ENCODE results near the gene SINHCAF.
"Not testable (repeated sequence)": the region's sequence is repeated elsewhere in the genome, so short reads cannot be mapped to it uniquely, and the experiment has no call there.

The SINHCAF gene

DNA sequence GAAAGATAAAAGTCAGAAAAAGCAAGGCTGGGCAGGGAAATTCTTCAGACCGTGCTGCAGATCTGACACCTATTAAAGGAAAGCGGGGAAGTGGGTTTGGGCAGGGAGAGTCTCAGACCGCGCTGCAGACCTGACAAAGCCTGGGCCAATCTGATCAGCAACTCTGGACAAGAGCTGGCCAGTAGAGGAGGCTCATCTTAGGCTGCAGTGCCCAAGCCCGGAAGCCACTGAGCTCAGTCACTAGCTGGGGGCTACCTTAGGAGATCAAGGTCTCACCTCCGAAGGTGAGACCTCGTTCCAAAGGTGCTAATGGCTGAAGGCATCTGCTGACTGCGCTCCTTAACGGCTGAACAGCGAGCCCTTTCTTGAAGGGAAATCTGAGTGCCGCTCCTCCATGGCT is 60.2 kb downstream of the SINHCAF start:
- no peak for DNase-seq (ENCODE audit: low read depth in 2 of 2)

DNA sequence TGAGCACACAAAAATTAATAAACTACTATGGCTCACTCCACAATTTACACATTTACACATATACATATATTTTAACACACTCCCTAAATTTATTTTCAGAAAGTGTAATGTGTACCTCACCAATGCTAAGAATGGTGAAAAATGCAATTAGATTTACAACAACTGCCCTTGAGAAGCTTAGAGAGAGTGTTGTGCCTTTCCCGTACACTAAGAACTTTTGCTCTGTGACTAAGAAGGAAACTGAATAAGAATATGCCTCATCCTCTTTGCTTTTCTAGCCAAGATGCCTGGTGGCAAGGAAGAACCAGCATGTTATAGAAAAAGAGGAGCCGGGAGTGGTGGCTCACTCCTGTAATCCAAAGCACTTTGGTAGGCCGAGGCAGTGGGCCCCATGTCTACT is 62.3 kb downstream of the SINHCAF start:
- DNase-seq (ENCODE audit: low read depth in 2 of 2) = no peak

DNA sequence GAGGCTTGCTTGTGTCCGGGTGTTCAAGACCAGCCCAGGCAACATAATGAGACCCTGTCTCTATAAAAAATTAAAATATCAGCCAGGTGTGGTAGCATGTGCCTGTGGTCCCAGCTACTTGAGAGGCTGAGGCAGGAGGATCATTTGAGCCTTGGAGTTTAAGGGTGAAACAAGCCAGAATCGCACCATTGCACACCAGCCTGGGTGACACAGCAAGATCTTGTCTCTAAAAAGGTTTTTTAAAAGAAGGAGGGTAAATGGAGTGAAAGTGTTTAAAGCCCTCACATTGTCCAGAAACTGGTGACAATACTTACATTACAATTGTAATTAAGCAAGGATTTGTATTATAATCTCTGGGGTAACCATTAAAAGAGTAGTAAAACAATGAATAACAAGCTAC is 64.2 kb downstream of the SINHCAF start:
- no peak for DNase-seq (ENCODE audit: low read depth in 2 of 2)

DNA sequence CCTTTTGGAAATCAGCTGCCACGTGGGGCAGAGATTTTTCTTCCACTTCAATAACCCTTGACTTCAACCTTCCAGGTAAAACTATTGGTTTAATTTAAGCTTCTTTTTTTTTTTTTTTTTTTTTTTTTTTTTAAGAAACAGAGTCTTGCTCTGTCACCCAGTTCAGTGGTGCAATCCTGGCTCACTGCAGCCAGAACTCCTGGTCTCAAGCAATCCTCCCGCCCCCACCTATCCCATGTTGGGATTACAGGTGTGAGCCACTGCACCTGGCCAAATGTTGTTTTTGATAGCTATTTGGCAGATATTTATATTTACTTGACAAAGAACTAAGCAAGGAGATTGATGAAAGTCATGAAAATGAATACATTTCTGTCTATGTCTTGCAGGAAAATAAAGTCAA is 65.1 kb downstream of the SINHCAF start:
- no peak for DNase-seq (ENCODE audit: low read depth in 2 of 2)

DNA sequence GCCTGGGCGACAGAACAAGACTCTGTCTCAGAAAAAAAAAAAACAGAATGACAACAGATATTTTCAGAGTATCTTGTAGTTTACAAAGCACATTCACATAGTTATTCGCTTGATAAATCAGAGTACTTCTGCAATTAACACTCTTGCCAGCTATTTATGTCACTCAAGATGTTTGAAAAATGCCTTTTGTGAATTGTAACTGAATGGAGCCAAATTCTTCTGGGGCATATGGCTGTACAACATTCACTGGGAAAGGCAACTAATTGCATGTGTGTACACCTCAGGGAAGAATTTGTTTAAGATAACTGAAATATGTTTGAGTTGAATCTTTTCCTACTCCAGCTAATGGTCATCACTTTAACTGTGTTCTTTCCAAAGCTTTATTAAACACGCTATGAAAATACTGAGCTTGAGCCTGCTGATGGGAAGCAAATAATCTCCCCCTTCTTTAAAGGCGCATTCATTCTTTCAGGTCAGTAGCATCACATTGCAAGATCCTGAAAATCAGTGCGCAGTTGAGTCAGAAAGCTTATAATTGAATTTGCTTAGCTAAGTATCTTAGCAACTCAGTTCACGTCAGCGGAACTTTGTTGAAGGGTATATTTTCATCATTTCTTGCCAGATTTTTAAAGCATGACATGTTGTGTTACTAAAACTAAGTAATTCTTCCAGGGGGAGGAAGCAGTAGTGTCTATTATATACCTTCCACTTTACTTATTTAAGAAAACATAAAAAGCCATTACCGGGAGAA is 66.6 kb downstream of the SINHCAF start:
- no peak for DNase-seq (ENCODE audit: low read depth in 2 of 2)

DNA sequence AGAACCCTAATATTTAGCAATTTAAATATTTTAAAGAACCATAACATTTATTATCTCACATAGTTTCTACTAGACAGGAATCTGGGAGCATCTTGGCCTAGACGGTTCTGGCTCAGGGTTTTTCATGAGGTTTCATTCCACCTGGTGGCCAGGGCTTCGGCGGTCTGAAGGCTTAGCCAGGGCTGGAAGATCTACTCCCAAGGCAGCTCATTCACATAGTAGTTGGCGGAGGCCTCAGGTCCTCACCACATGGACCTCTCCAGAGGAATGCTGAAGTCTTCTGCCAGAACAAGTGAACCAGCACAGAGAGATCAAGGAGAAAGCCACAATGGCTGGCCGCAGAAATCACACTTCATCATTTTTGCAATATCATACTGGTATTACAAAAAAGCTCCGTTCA is 68.2 kb downstream of the SINHCAF start:
- no peak for DNase-seq (ENCODE audit: low read depth in 2 of 2)

DNA sequence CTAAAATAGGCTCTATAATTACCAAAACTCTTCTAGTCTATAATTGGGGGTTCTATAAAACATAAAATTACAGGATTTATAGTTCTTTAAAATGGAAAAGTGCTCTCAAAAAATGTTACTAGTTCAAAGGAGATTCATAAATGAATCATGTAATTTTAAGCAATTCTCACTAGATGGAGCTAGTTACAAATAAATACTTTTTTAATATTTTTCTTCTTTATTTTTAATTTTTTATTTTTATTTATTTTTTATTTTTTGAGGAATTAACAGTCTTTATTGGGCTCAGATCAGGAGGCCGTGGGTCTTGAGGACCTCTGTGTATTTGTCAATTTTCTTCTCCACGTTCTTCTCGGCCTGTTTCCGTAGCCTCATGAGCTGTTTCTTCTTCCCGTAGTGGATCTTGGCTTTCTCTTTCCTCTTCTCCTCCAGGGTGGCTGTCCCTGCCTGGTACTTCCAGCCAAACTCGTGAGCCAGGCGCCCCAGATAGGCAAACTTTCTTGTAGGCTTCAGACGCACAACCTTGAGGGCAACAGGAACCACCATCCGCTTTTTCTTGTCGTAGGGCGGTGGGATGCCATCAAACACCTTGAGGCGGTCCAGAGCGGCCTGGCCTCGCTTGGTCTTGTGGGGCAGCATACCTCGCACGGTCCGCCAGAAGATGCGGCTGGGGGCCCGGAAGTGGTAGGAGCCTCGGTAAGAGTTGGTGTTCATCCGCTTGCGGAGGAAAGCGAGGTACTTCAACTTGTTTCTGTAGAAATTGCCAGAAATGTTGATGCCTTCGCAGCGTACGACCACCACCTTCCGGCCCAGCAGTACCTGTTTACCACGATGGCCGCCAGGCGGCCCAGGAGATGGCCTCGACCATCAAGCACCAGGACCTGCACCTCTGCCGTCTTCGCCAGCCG is 74.0 kb downstream of the SINHCAF start:
- DNase-seq (ENCODE audit: low read depth in 2 of 2) = not testable (repeated sequence)

DNA sequence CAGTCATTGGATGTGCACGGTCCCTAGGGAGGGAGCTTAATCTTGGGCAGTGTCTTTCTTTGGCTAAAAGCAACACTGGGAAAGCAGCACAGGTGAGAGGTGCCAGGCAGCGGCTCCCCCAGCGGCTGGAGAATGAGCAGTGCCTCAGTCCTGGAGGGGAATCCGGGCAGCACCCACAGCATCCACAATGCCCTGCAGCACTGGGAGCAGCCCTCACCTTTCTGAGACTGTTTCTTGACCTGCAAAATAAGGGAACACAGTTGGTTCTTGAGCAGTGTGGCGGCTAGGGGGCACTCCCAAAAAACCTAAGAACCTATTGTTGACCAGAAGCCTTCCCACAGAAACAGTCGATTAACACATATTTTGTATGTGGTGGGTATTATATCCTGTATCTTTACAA is 75.8 kb downstream of the SINHCAF start:
- no peak for DNase-seq (ENCODE audit: low read depth in 2 of 2)

DNA sequence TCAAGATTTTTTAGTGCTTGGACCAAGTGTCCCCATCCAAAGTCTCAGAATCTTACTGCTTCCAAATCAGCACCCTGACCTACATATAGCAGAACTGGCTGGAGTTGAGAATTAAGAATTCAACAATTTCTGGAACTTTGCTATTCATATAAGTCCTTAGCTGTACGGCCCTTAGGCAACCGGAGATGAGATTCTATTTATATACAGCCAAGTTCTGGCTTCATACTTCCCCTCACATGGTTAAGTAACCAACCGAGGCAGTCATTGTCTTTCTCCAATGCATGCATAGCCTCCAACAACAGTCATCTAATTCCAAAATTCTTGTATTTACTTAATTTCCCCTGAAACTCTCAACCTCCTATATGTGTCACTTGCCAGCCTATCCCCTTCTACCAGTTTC is 76.6 kb downstream of the SINHCAF start:
- no peak for DNase-seq (ENCODE audit: low read depth in 2 of 2)

DNA sequence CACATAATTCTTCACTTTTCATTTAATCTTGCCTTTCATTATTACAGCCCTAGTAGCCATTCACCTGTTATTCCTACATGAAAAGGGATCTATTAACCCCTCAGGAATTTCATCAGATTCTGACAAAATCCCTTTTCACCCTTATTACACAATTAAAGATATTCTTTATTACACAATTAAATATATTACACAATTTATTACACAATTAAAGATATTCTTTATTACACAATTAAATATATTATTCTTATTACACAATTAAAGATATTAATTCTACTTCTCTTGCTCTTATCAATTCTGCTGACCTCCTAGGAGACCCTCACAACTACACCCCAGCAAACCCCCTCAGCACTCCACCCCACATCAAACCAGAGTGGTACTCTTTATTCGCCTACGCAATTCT is 77.1 kb downstream of the SINHCAF start:
- DNase-seq (ENCODE audit: low read depth in 2 of 2) = no peak

DNA sequence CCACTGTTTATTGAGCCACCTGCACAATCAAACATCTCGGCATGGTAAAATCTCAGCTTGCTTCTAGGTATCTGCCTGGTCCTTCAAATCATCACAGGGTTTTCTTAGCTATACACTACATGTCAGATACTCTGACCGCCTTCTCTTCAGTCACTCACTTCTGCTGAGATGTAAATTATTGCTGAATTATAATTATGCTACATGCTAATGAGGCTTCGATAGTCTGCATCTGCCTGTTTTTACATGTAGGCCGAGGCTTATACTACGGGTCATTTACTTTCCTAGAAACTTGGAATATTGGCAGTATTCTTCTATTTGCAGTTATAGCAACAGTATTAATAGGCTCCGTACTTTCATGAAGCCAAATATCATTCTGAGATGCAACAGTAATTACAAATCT is 77.6 kb downstream of the SINHCAF start:
- no peak for DNase-seq (ENCODE audit: low read depth in 2 of 2)

DNA sequence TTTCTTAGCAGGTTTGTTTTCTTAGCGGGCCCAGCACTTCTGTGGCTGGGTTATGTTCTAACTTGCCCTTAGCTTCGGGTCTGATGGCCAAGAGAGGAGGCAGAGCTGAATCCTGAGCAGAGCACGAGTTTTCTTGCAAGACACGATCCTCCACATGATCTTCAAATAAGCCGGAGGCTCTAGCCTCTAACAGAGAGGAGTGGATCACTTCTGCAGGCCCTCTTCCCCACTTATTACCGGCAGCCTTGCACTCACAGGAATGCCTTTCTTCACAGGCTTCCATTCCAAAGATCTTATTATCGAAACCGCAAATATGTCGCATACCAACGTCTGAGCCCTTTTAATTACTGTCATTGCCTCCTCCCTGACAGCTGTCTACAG is 79.5 kb downstream of the SINHCAF start:
- DNase-seq (ENCODE audit: low read depth in 2 of 2) = no peak

DNA sequence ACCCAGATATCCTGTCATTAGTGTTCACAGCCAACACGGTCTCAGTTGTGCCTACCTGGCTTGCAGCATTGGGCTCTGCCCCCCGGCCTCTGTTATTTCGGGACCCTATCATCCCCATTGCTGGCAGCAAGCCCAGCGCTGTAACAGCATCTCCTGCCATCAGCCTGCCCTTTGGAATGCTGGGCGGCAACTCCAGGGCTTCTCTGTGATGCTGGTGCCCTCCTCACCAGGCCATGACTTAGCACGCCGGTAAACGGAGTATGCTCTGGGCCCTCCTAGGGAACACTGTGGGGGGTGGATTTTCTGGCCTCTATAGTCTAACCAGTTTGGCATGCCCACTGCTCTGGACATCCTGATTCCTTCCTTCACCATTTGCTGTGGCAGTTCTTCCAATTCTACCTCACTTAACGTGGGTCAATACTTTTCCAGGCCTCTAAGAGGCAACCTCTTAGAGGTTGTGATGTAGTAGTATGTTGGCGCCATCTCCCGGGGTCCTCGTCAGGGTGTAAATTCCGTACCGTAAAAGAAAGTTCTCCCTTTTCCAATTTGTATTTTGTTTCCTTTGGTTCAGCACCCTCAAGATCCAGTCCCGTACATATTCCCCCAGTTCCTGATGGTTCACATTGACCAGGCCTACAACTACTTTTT is 80.0 kb downstream of the SINHCAF start:
- DNase-seq (ENCODE audit: low read depth in 2 of 2) = no peak

DNA sequence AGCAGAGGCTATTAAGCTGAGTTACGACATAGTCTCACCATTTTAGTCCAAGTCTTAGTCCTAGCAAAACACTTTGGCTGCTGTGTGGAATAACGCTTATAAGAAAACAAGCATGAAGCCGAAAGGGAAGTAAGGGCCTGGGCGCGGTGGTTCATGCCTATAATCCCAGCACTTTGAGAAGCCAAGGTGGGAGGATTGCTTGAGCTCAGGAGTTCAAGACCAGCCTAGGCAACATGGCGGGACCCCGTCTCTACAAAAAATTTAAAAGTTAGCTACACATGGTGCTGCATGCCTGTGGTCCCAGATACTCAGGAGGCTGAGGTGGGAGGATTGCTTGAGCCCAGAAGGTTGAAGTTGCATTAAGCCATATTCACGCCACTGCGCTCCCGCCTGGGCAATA is 83.5 kb downstream of the SINHCAF start:
- not testable (repeated sequence) for DNase-seq (ENCODE audit: low read depth in 2 of 2)

DNA sequence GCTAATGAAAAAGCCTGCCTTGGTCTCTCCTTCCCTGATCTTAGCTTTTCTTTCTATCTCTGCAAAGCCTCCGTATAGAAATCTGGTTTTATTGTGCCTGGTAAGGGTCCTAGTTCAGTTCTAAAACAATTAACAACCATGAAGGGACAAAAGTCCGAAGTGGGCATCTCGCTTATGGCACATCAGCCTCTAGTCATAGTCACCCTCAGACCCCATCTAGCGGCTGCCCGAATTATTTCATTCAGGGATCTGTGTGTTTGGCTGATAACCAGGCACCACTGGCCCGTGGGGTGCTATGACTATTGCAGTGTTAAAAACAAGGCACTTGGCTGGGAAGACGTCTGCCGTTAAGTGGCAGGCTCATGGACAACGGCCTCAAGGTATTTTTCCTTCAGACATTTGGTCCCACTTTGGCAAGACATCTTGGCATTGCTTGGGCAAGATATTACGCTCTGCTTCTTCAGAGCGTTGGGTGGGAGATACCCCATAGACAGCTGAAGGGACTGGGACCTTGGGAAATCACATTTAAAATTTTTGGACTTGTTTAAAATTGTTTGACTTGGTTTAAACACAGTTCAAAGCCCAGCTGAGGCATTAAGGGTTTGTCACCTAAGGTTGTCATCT is 87.1 kb downstream of the SINHCAF start:
- peak; percentile 8 to 23 for DNase-seq (ENCODE audit: low read depth in 2 of 2)

DNA sequence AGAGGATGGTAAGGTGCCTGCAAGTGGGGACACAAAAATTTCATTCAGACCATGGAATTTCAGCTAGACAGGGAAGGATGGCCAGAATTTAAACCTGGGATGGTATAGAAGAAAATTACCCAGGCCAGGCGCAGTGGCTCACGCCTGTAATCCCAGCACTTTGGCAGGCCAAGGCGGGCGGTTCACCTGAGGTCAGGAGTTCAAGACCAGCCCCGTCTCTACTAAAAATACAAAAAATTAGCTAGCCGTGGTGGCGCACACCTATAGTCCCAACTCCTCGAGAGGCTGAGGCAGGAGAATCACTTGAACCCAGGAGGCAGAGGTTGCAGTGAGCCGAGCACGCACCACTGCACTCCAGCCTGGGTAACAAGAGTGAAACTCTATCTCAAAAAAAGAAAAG is 87.6 kb downstream of the SINHCAF start:
- DNase-seq (ENCODE audit: low read depth in 2 of 2) = not testable (repeated sequence)

DNA sequence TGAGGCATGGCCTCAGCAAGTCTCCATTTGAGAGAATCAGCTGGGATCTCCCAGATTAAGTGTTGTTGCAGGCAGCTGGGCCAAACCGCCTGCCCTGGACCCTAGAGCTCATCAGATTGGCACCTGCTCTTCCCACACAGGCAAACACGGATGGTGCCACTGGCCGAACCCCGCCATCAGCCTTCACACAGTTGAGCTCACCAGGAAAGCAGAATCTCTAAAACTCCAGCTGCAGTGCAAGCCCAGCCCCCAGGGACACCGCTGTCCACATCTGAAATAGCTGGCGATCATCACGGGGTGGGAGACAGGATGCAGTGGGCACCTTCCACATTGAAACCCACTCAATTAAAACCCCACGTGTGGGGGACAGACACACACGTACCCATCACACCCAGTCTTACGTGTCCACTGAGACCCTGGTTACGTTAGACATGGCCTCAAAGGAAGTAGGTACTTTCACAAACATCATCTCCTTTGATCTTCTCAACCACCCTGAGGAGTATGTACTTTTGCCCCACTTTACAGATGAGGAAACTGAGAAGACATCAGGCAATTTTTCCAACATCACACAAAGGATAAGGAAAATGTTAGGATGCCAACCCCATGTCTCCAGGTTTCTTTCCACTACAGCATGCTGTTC is 88.8 kb downstream of the SINHCAF start:
- DNase-seq (ENCODE audit: low read depth in 2 of 2) = no peak

DNA sequence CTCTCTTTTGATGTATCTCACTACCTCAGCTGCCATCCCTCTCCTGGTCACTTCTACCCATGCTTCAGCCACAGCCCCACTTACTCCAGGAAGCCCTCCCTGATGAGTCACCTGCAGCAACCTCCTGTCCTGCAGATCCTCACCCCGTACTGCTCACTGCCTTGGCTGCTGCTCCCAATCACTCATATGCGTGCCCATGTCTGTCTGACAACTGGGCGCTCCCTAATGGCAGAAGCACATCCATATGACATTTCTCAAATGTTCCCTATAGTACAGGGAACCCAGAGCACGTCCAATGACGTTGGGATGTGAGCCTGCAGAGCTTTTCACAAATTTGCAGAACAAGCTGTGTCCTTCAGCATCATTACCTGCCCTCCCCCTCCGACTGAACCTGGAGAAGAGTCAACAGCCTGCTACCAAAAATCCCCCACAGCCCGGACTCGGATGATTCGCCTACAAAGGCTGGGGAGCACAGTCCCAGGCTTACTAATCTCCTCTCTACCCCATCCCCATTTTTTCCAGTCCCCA is 90.0 kb downstream of the SINHCAF start:
- no peak for DNase-seq (ENCODE audit: low read depth in 2 of 2)

DNA sequence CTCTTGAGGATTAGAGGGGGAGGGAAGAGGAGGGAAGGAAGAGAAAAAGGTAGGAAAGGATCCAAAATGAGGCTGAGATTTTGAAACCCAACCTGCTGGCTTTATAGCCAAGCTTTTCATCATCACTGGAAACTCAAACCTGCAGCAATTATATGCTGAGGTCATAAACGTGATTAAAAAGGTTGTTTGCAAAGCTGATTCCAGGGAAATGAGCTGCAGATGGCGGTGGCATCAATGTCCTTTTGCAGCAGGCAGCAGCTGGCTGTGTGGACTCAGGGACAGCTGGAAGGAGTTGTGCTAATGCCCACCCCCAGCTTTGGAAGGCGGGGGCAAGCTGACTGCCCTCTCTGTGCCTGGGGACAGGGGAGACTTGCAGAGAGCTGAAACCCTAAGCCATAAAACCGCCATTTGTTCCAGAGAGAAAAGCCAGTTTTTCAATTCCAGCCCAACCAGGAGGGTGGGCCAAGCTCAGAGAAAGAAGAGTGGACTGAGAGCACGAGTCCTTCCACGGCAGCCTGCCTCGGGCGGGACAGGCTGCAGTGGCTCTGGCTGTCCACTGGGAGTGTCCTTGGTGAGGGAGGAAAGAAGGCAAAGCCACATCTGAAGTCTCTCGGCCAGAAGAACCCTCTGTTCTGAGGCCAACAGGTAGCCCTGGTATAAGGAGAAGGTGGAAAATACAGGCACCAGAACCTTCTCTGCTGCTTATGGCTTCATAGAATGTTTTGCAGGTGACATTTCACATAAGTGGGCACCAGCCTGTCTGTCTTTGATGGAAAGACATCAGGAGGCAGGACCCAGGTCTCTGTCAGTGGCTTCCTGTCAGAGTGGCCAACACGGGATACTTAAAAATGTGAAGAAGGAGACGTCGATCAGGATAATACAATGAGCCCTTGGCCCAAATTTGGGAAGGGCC is 90.7 kb downstream of the SINHCAF start:
- DNase-seq (ENCODE audit: low read depth in 2 of 2) = no peak

All from activated CD8-positive, alpha-beta memory T cell treated with anti-CD3 and anti-CD28 coated beads for 4 hours (primary cell).